SK-N-SH (cell line): ENCODE measurements around the gene CLDN3. TPM values are rescaled to one million over a fixed set of nuclear protein-coding genes. Genes with fewer than 3 reads are reported as not detected.
A peak's percentile ranks its signal among the peaks of the same experiment; 100 is the strongest.

ENCODE experiments used
- CTCF ChIA-PET: fragments of 300-600, 350-600 bp; formaldehyde crosslinking; extraction: SDS; loops from one replicate; lab custom pipeline; 2021; lab: Yijun Ruan, JAX
- POLR2A ChIA-PET: fragments of 350-600 bp; sonication (Branson Sonifier 250); formaldehyde crosslinking; extraction: SDS; loops from one replicate; lab custom pipeline; 2020; ENCODE audit warnings: antibody characterized with exemption, inconsistent platforms; lab: Yijun Ruan, JAX
- DNase-seq: peaks from one replicate; pipeline ENCODE4 v3.0.0; 2012
- H2AFZ ChIP-seq: fragments of 200-600 bp; sonication (generic); 2 replicates; pipeline ENCODE4 v1.8.1; 2016; ENCODE audit warnings: antibody characterized with exemption, mild to moderate bottlenecking, low read depth
- H3F3A ChIP-seq: fragments of 200-600 bp; sonication (generic); replicated peaks from 2 replicates; pipeline ENCODE3; 2016; ENCODE audit warnings: antibody characterized with exemption, mild to moderate bottlenecking; ENCODE audit not compliant: insufficient read depth
- H3K27ac ChIP-seq, 2 experiments: fragments of 200-500 bp in 1 of 2; fragments of 200-600 bp in 1 of 2; sonication (Bioruptor generic) in 1 of 2; sonication (generic), shearing (Covaris generic) in 1 of 2; 2 replicates each; pipeline versions ENCODE4 v1.5.1 to v1.6.1; 2014 to 2016; ENCODE audit warnings: low read depth in 2 of 2, inconsistent platforms in 1 of 2, low read length in 1 of 2, mild to moderate bottlenecking in 1 of 2, mixed read lengths in 1 of 2
- H3K27me3 ChIP-seq: fragments of 200-600 bp; sonication (generic), shearing (Covaris generic); 2 replicates; pipeline ENCODE4 v1.6.1; 2016; ENCODE audit warnings: mixed run types; ENCODE audit not compliant: insufficient read depth
- H3K36me3 ChIP-seq, 2 experiments: fragments of 200-500 bp in 1 of 2; fragments of 200-600 bp in 1 of 2; sonication (Bioruptor generic) in 1 of 2; sonication (generic) in 1 of 2; replicated peaks in 1 of 2; 2 replicates each; pipeline versions ENCODE3 to v1.5.1; 2014 to 2016; ENCODE audit warnings: low read length in 1 of 2, mild to moderate bottlenecking in 1 of 2; ENCODE audit not compliant: insufficient read depth in 2 of 2, control insufficient read depth in 1 of 2
- H3K4me1 ChIP-seq, 2 experiments: fragments of 200-500 bp in 1 of 2; fragments of 200-600 bp in 1 of 2; sonication (Bioruptor generic) in 1 of 2; sonication (generic), shearing (Covaris generic) in 1 of 2; 2 replicates each; pipeline versions ENCODE4 v1.5.1 to v1.6.1; 2014 to 2016; ENCODE audit warnings: low read depth in 1 of 2, low read length in 1 of 2, mixed run types in 1 of 2; ENCODE audit not compliant: insufficient read depth in 2 of 2, control insufficient read depth in 1 of 2
- H3K4me2 ChIP-seq: fragments of 200-600 bp; sonication (generic), shearing (Covaris generic); 2 replicates; pipeline ENCODE4 v1.6.1; 2017; ENCODE audit warnings: mixed run types
- H3K4me3 ChIP-seq, 2 experiments: fragments of 200-500 bp in 1 of 2; fragments of 200-600 bp in 1 of 2; sonication (Bioruptor generic) in 1 of 2; sonication (generic), shearing (Covaris generic) in 1 of 2; 2 replicates each; pipeline versions ENCODE4 v1.5.1 to v1.8.1; 2014 to 2016; ENCODE audit warnings: low read depth in 2 of 2, inconsistent platforms in 1 of 2, low read length in 1 of 2, mild to moderate bottlenecking in 1 of 2, mixed read lengths in 1 of 2, moderate library complexity in 1 of 2
- H3K79me2 ChIP-seq: fragments of 200-600 bp; sonication (generic); 2 replicates; pipeline ENCODE4 v1.8.1; 2017; ENCODE audit warnings: mild to moderate bottlenecking; ENCODE audit not compliant: insufficient read depth
- H3K9ac ChIP-seq: fragments of 200-600 bp; sonication (generic); 2 replicates; pipeline ENCODE4 v1.6.1; 2017; ENCODE audit warnings: mixed run types
- H3K9me2 ChIP-seq: fragments of 200-600 bp; sonication (generic); 2 replicates; pipeline ENCODE4 v1.6.1; 2017; ENCODE audit warnings: mixed run types
- H3K9me3 ChIP-seq: fragments of 200-600 bp; sonication (generic); 2 replicates; pipeline ENCODE4 v1.6.1; 2017; ENCODE audit warnings: mixed run types, mild to moderate bottlenecking, moderate library complexity
- H4K20me1 ChIP-seq: fragments of 200-600 bp; sonication (generic); 2 replicates; pipeline ENCODE4 v1.6.1; 2017; ENCODE audit warnings: mild to moderate bottlenecking, mixed run types; ENCODE audit not compliant: insufficient read depth
- CHD2 ChIP-seq: fragments of 150-350 bp; IDR thresholded peaks from 2 replicates; pipeline ENCODE4 v1.6.1; 2018; ENCODE audit warnings: low read length; ENCODE audit not compliant: partially characterized antibody
- EZH2phosphoT487 ChIP-seq: fragments of 200-600 bp; sonication (generic); IDR thresholded peaks from 2 replicates; pipeline ENCODE4 v1.6.1; 2017; ENCODE audit warnings: low read depth, mixed run types, mild to moderate bottlenecking, antibody characterized with exemption, moderate library complexity, borderline replicate concordance
- FOSL2 ChIP-seq: IDR thresholded peaks from 2 replicates; pipeline ENCODE4 v1.4.0; 2012; ENCODE audit warnings: low read depth, mild to moderate bottlenecking, moderate library complexity, borderline replicate concordance
- GABPA ChIP-seq: IDR thresholded peaks from 2 replicates; pipeline ENCODE4 v1.4.0; 2012; ENCODE audit warnings: low read depth, mild to moderate bottlenecking
- MXI1 ChIP-seq: IDR thresholded peaks from 2 replicates; pipeline ENCODE4 v1.6.1; 2012; ENCODE audit warnings: mild to moderate bottlenecking, low read depth, low read length, improper control_type of control experiment
- NFIC ChIP-seq: IDR thresholded peaks from 2 replicates; pipeline ENCODE4 v1.4.0; 2012; ENCODE audit warnings: borderline replicate concordance
- NRF1 ChIP-seq: IDR thresholded peaks from 2 replicates; pipeline ENCODE4 v1.6.1; 2012; ENCODE audit warnings: low read depth, mild to moderate bottlenecking, low read length
- RXRA ChIP-seq: IDR thresholded peaks from 2 replicates; pipeline ENCODE4 v1.4.0; 2012; ENCODE audit warnings: low read depth, mild to moderate bottlenecking, borderline replicate concordance
- TCF12 ChIP-seq: IDR thresholded peaks from 2 replicates; pipeline ENCODE4 v1.4.0; 2012
- YY1 ChIP-seq: IDR thresholded peaks from 2 replicates; pipeline ENCODE4 v1.4.0; 2012; ENCODE audit warnings: low read depth, mild to moderate bottlenecking
- WGBS: methylation state at CpG from one replicate; pipeline ENCODE4 v1.1.6; 2017; ENCODE audit warnings: low lambda C conversion rate; 5-methylcytosine and 5-hydroxymethylcytosine counted together
- polyA plus RNA-seq, 3 experiments: library from polyadenylated mRNA; depleted of rRNA; stranded (reverse); fragments of >200 nt; gene quantifications; 2 replicates each; pipeline ENCODE4 v1.2.3, GENCODE V29; 2012
- TF ChIP-seq, protein P1 (sequence below): fragments of 200-600 bp; sonication (generic); IDR thresholded peaks from 2 replicates; pipeline ENCODE4 v1.6.1; 2017; ENCODE audit warnings: antibody characterized with exemption, mild to moderate bottlenecking, moderate library complexity
- TF ChIP-seq, protein P2 (sequence below): IDR thresholded peaks from 2 replicates; pipeline ENCODE4 v1.4.0; 2012; ENCODE audit warnings: low read depth, borderline replicate concordance
- TF ChIP-seq, protein P3 (sequence below): fragments of 150-350 bp; IDR thresholded peaks from 2 replicates; pipeline ENCODE4 v1.6.1; 2016; ENCODE audit warnings: mild to moderate bottlenecking, low read depth, low read length

The CLDN3 gene
- polyA plus RNA-seq, 1 of the 3 experiments (the other 2 are of a cell fraction) = 0.08 TPM

DNA sequence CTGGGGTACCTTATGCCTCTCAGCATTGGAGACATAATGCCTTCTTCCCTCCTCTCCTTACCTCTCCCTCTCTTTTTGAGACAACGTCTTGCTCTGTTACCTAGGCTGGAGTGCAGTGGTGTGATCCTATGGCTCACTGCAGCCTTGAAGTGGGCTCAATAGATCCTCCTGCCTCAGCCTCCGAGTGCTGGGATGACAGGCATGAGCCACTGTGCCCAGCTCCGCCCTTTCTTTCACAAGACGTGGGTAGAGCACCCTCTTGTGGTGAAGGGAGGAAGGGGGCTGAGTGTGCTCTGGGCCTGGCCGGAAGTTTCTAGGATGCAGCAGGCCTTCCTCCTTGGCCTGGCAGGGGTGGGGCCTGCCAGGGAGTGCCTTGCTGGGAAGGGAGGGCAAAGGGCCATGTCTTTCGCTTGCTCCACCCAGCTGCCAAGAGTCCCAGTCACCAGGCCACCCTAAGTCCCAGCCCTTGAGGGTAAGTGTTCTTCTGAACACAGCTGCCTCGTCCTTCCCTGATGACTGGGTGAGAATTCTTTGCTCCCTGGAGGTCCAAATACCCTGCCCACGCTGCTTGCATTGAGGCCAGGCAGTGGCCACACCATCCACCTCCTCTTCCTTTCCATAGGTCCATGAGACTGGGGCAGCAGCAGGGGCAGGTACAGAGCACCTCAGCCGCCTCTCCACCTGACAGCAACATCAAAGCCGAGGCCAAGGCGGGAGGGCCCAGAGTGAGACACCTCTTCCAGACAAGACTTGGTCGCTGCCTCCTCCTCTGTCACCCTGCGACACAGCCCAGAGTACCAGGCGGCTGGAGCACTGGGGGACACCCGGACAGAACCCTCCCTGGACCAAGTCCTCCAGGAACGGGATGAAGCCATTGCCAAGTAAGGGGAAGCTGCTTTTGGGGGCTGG, 35.2 kb downstream of the CLDN3 start (continued):
- TF ChIP-seq, protein P1, sequence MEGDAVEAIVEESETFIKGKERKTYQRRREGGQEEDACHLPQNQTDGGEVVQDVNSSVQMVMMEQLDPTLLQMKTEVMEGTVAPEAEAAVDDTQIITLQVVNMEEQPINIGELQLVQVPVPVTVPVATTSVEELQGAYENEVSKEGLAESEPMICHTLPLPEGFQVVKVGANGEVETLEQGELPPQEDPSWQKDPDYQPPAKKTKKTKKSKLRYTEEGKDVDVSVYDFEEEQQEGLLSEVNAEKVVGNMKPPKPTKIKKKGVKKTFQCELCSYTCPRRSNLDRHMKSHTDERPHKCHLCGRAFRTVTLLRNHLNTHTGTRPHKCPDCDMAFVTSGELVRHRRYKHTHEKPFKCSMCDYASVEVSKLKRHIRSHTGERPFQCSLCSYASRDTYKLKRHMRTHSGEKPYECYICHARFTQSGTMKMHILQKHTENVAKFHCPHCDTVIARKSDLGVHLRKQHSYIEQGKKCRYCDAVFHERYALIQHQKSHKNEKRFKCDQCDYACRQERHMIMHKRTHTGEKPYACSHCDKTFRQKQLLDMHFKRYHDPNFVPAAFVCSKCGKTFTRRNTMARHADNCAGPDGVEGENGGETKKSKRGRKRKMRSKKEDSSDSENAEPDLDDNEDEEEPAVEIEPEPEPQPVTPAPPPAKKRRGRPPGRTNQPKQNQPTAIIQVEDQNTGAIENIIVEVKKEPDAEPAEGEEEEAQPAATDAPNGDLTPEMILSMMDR = peak; percentile 99
- TF ChIP-seq NFIC = no peak
- no peak for TF ChIP-seq FOSL2
- peak; percentile 82 for TF ChIP-seq MXI1
- no peak for TF ChIP-seq TCF12
- TF ChIP-seq, protein P2, sequence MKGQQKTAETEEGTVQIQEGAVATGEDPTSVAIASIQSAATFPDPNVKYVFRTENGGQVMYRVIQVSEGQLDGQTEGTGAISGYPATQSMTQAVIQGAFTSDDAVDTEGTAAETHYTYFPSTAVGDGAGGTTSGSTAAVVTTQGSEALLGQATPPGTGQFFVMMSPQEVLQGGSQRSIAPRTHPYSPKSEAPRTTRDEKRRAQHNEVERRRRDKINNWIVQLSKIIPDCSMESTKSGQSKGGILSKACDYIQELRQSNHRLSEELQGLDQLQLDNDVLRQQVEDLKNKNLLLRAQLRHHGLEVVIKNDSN = no peak
- TF ChIP-seq CHD2 = no peak
- TF ChIP-seq, protein P3, sequence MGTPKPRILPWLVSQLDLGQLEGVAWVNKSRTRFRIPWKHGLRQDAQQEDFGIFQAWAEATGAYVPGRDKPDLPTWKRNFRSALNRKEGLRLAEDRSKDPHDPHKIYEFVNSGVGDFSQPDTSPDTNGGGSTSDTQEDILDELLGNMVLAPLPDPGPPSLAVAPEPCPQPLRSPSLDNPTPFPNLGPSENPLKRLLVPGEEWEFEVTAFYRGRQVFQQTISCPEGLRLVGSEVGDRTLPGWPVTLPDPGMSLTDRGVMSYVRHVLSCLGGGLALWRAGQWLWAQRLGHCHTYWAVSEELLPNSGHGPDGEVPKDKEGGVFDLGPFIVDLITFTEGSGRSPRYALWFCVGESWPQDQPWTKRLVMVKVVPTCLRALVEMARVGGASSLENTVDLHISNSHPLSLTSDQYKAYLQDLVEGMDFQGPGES = no peak
- no peak for TF ChIP-seq NRF1

DNA sequence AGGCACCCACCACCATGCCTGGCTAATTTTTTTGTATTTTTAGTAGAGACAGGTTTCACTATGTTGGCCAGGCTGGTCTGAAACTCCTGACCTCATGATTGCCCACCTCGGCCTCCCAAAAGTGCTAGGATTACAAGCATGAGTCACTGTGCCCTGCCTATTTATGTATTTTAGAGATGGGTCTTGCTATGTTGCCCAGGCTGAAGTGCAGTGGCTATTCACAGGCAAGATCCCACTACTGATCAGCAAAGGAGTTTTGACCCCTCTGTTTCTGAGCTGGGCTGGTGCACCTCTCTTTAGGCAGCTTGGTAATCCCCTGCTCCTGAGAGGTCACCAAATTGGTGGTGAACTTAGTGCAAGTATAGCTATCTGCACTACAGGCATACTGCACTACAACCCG, 37.7 kb downstream of the CLDN3 start:
- POLR2A ChIA-PET = no interaction called here
- no peak overlapping the region for H3K9ac ChIP-seq
- no peaks in the 10 kb centered on the region for H3K27me3 ChIP-seq
- peaks cover 5 to 9% of the 10 kb centered on the region in 2 experiments for H3K36me3 ChIP-seq
- H3K9me3 ChIP-seq = no peaks in the 10 kb centered on the region
- TF ChIP-seq EZH2phosphoT487 (no peak), CHD2 (no peak), YY1 (no peak), GABPA (no peak), RXRA (no peak), MXI1 (no peak)
- H3K4me1 ChIP-seq = peaks cover 1 to 5% of the 10 kb centered on the region in 2 experiments; a peak in 2 of 4 replicates
- H3K9me2 ChIP-seq = no peaks in the 10 kb centered on the region
- peaks cover 5% of the 10 kb centered on the region for H3F3A ChIP-seq
- H3K4me3 ChIP-seq = no peak overlapping the region
- H2AFZ ChIP-seq = no peak overlapping the region
- peaks cover 16% of the 10 kb centered on the region; the same call in 1 of the 2 replicates for H3K79me2 ChIP-seq
- no peak for DNase-seq
- CTCF ChIA-PET = interaction anchor here (0.7 to 12.8 kb wide), 7 partner anchors 13 to 125 kb away, joined by 3 to 272 read pairs (median 4); partner anchors contain the start of genes STX1A and VPS37D
- no peaks in the 10 kb centered on the region for H4K20me1 ChIP-seq
- no peak overlapping the region for H3K4me2 ChIP-seq
- 26% methylated on average over 2 of the region's 2 CpGs for WGBS
- no peak overlapping the region for H3K27ac ChIP-seq
